Measurements from ENCODE around the gene CES3. TPM values are rescaled to one million over a fixed set of nuclear protein-coding genes. Genes with fewer than 3 reads are reported as not detected.

Gene CES3
- total RNA-seq, 4 donors from 2014 or later: 1.4 to 2.2 (median 1.5) TPM; not detected in 1

DNA sequence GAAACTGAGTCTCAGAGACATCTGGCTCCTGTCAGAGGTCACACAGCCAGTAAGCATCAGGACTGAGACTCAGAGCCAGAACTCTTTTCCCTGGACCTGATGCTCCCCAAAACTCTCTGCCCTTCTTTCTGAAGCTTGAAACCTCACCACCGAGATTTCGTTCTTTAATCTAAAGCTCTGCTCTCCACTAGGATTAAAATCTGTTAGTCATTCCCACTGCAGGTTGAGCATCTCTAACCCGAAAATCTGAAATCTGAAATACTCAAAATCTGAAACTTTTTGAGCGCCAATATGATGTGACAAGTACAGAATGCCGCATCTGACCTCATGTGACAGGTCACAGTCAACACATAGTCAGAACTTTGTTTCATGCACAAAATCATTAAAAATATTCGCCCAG is 44.5 kb upstream of the CES3 start:
- Histone ChIP-seq H3K4me3 (no peak overlapping the region), H3K9me3 (no peaks in the 10 kb centered on the region), H3K27me3 (peaks cover 9% of the 10 kb centered on the region), H3K36me3 (no peaks in the 10 kb centered on the region), H3K4me1 (no peaks in the 10 kb centered on the region), H3K27ac (no peak overlapping the region)
- TF ChIP-seq, protein P1, sequence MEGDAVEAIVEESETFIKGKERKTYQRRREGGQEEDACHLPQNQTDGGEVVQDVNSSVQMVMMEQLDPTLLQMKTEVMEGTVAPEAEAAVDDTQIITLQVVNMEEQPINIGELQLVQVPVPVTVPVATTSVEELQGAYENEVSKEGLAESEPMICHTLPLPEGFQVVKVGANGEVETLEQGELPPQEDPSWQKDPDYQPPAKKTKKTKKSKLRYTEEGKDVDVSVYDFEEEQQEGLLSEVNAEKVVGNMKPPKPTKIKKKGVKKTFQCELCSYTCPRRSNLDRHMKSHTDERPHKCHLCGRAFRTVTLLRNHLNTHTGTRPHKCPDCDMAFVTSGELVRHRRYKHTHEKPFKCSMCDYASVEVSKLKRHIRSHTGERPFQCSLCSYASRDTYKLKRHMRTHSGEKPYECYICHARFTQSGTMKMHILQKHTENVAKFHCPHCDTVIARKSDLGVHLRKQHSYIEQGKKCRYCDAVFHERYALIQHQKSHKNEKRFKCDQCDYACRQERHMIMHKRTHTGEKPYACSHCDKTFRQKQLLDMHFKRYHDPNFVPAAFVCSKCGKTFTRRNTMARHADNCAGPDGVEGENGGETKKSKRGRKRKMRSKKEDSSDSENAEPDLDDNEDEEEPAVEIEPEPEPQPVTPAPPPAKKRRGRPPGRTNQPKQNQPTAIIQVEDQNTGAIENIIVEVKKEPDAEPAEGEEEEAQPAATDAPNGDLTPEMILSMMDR (IDR thresholded peaks at IDR 0.05): no peak
- TF ChIP-seq EP300 (IDR thresholded peaks at IDR 0.05) (no peak), POLR2AphosphoS5 (IDR thresholded peaks at IDR 0.05) (no peak), POLR2A (IDR thresholded peaks at IDR 0.05) (no peak)
- WGBS: 88% methylated on average over 6 of the region's 6 CpGs
- DNase-seq (ENCODE audit: low spot score in 2 of 2): no peak

DNA sequence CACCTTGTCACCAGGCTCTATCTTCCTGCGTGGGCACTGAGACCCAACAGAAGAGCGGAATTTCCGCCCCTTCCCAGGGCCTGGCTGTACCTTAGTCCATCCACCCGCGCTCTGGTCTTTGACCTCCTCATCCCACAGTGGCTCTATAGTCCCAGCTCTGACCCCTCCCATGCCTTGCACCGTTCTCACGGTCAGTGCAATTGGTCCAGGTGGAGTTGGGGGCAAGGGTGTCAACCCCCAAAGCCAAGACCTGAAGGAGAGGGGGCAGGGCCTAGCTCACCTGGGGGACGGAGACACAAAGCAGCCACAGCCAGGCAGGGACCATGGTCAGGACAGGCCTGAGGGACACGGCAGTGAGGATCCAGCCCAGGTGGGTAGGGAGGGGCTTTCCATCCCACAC is 43.3 kb upstream of the CES3 start:
- WGBS: 87% methylated on average over 9 of the region's 9 CpGs
- no peak overlapping the region for H3K27ac ChIP-seq
- peaks cover 10% of the 10 kb centered on the region for H3K27me3 ChIP-seq
- no peaks in the 10 kb centered on the region for H3K4me1 ChIP-seq
- H3K9me3 ChIP-seq: no peaks in the 10 kb centered on the region
- TF ChIP-seq, protein P1 (IDR thresholded peaks at IDR 0.05): no peak
- no peak overlapping the region for H3K4me3 ChIP-seq
- DNase-seq (ENCODE audit: low spot score in 2 of 2): no peak
- no peaks in the 10 kb centered on the region for H3K36me3 ChIP-seq

DNA sequence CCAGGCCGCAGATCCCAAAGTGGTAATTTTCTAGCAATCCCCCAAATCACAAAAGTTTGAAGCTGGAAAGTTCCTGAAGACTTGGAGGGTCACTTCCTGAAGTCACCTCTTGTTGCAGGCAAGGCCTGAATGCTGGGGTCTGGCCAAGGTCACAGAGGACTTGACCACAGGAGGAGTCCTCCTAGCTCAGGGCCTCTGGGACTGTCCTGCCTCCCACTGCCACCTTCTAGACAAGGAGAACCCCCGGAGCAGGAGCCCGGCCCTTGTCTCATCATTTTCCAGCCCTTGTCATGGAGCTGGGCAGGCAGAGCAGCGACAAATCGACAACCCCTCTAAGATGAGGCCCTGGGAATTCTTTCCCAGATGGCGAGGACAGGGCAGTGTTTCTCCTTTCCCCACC is 42.7 kb upstream of the CES3 start:
- no peaks in the 10 kb centered on the region for H3K4me1 ChIP-seq
- peaks cover 14% of the 10 kb centered on the region for H3K27me3 ChIP-seq
- H3K27ac ChIP-seq: no peak overlapping the region
- no peaks in the 10 kb centered on the region for H3K36me3 ChIP-seq
- WGBS: 88% methylated on average over 4 of the region's 6 CpGs
- no peaks in the 10 kb centered on the region for H3K9me3 ChIP-seq
- DNase-seq (ENCODE audit: low spot score in 2 of 2): no peak
- H3K4me3 ChIP-seq: no peak overlapping the region
- TF ChIP-seq POLR2A (IDR thresholded peaks at IDR 0.05) (no peak), POLR2AphosphoS5 (IDR thresholded peaks at IDR 0.05) (no peak), EP300 (IDR thresholded peaks at IDR 0.05) (no peak)
- TF ChIP-seq, protein P1 (IDR thresholded peaks at IDR 0.05): no peak

GRCh38 chr16:66918803-66919568 is 42.1 kb upstream of the CES3 start, which contains the start of gene CDH16:
Gene CDH16 (minus strand): TSS chr16:66918885. CDS start chr16:66918065, 820 bp downstream.
- no peak within 1 kb of the TSS for H3K27ac ChIP-seq
- no peaks in the 10 kb centered on the region for H3K36me3 ChIP-seq
- WGBS: 64% methylated on average over 4 of the region's 7 CpGs
- peaks cover 5% of the 10 kb centered on the region for H3K4me1 ChIP-seq
- no peak for DNase-seq (ENCODE audit: low spot score in 2 of 2)
- TF ChIP-seq EP300 (IDR thresholded peaks at IDR 0.05) (no peak), POLR2AphosphoS5 (IDR thresholded peaks at IDR 0.05) (no peak)
- TF ChIP-seq, protein P1 (IDR thresholded peaks at IDR 0.05): no peak
- H3K4me3 ChIP-seq: no peak within 1 kb of the TSS
- no peaks in the 10 kb centered on the region for H3K9me3 ChIP-seq
- peaks cover 20% of the 10 kb centered on the region for H3K27me3 ChIP-seq

DNA sequence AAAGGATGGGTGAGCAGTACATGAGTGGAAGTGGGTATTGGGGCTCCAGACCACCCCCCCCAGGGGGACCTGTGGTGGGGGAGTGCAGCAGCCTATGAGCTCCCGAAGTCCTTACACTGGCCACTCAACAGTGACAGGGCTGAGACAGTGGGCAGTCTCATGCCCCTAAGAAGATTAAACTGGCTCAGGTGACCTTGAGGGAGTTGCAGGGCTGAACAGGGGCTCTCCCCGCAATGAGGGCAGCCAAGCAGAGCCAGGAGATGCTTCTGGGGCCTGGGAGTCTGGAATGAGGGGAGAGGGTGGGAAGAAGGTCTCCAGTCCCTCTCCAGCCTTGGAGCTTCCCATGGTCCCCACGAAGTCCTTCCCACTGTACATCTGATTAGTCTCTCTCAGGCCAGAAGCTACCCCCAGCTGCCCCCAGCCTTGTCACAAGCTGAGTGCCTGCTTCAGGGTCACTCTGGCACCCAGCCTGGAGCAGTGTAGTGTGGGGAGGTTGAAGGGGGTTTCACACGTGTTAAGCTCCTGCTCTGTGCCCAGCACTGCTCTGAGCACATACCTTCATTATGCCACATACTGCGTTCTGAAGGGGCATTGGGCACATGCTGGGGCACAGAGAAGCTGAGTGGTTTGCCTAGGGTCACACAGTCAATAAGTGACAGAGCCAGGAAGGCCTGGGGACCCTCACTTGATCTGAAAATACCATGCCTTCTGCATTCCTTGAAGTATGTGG is 41.3 kb upstream of the CES3 start:
- TF ChIP-seq, protein P1 (IDR thresholded peaks at IDR 0.05): no peak
- TF ChIP-seq EP300 (IDR thresholded peaks at IDR 0.05) (no peak), POLR2AphosphoS5 (IDR thresholded peaks at IDR 0.05) (no peak), POLR2A (IDR thresholded peaks at IDR 0.05) (no peak)
- Histone ChIP-seq H3K9me3 (no peaks in the 10 kb centered on the region), H3K36me3 (no peaks in the 10 kb centered on the region), H3K27ac (no peak overlapping the region), H3K27me3 (peaks cover 27% of the 10 kb centered on the region), H3K4me3 (no peak overlapping the region), H3K4me1 (peaks cover 8% of the 10 kb centered on the region)
- DNase-seq (ENCODE audit: low spot score in 2 of 2): no peak
- WGBS: 74% methylated on average over 3 of the region's 5 CpGs
